ENCODE results near the gene ACOT11. TPM values are rescaled to one million over a fixed set of nuclear protein-coding genes. Genes with fewer than 3 reads are reported as not detected.

Gene ACOT11
- polyA plus RNA-seq, 1 donor (not counting 4 experiments of a cell fraction or from before 2014, with no cell fraction given), result 3.4 TPM

- no peaks in the 10 kb centered on the region for H3K79me2 ChIP-seq (ENCODE audit: control insufficient read depth, insufficient read depth, low read length)
- no peak for FAIRE-seq
- no peak overlapping the region for H2AFZ ChIP-seq (ENCODE audit: control insufficient read depth, low read length)
- H3K27ac ChIP-seq (ENCODE audit: control insufficient read depth, insufficient read depth, low read length), result no peak overlapping the region
- H3K4me2 ChIP-seq (ENCODE audit: control insufficient read depth, extremely low read depth, insufficient read depth, low read depth, low read length), result no peak overlapping the region
- no peak for TF ChIP-seq EZH2 (IDR thresholded peaks at IDR 0.05; ENCODE audit: low read length)
- no peak for TF ChIP-seq CTCF (optimal IDR thresholded peaks at IDR 0.05 in 1 of 3, IDR thresholded peaks at IDR 0.05 in 1 of 3, conservative IDR thresholded peaks at IDR 0.05 in 1 of 3; ENCODE audit: extremely low read depth in 1 of 3, insufficient read depth in 2 of 3, low read length in 3 of 3)
- no peaks in the 10 kb centered on the region for H3K9me3 ChIP-seq (ENCODE audit: control insufficient read depth, low read depth, low read length)
- peaks cover 14% of the 10 kb centered on the region for H3K4me1 ChIP-seq (ENCODE audit: control insufficient read depth, extremely low read depth, insufficient read depth, low read length)
- no peak overlapping the region for H3K9ac ChIP-seq (ENCODE audit: control insufficient read depth, extremely low read depth, insufficient read depth, low read length)
- no peak for DNase-seq (ENCODE audit: low read depth, low spot score)
- H4K20me1 ChIP-seq (ENCODE audit: control insufficient read depth, extremely low read depth, insufficient read depth, low read length), result no peaks in the 10 kb centered on the region
- no peak overlapping the region for H3K4me3 ChIP-seq (ENCODE audit: control insufficient read depth in 2 of 3, extremely low read depth in 1 of 3, insufficient read depth in 2 of 3, low read depth in 1 of 3, low read length in 3 of 3)
- no peaks in the 10 kb centered on the region for H3K9me1 ChIP-seq (ENCODE audit: control insufficient read depth, extremely low read depth, insufficient read depth, low read length)
- peaks cover 11% of the 10 kb centered on the region for H3K27me3 ChIP-seq (ENCODE audit: control insufficient read depth, extremely low read depth, insufficient read depth, low read length)
- H3K36me3 ChIP-seq (ENCODE audit: control insufficient read depth in 2 of 2, extremely low read depth in 1 of 2, insufficient read depth in 2 of 2, low read length in 2 of 2), result no peaks in the 10 kb centered on the region
- dilution Hi-C loops (cut with MboI; ENCODE audit: extremely low pct_ligation_motif_present, low sequenced_read_pairs), result no loop called here
Measured at GRCh38 chr1:54502342-54502741, 45.7 kb upstream of the ACOT11 start.

GRCh38 chr1:54506594-54506993 lies 41.4 kb upstream of the ACOT11 start:
- no peak overlapping the region for H3K4me3 ChIP-seq (ENCODE audit: control insufficient read depth in 2 of 3, extremely low read depth in 1 of 3, insufficient read depth in 2 of 3, low read depth in 1 of 3, low read length in 3 of 3)
- DNase-seq (ENCODE audit: low read depth, low spot score), result no peak
- H4K20me1 ChIP-seq (ENCODE audit: control insufficient read depth, extremely low read depth, insufficient read depth, low read length), result no peaks in the 10 kb centered on the region
- FAIRE-seq, result no peak
- no peak overlapping the region for H2AFZ ChIP-seq (ENCODE audit: control insufficient read depth, low read length)
- H3K36me3 ChIP-seq (ENCODE audit: control insufficient read depth in 2 of 2, extremely low read depth in 1 of 2, insufficient read depth in 2 of 2, low read length in 2 of 2), result no peaks in the 10 kb centered on the region
- no peak overlapping the region for H3K27ac ChIP-seq (ENCODE audit: control insufficient read depth, insufficient read depth, low read length)
- no peaks in the 10 kb centered on the region for H3K9me1 ChIP-seq (ENCODE audit: control insufficient read depth, extremely low read depth, insufficient read depth, low read length)
- TF ChIP-seq CTCF (optimal IDR thresholded peaks at IDR 0.05 in 1 of 3, IDR thresholded peaks at IDR 0.05 in 1 of 3, conservative IDR thresholded peaks at IDR 0.05 in 1 of 3; ENCODE audit: extremely low read depth in 1 of 3, insufficient read depth in 2 of 3, low read length in 3 of 3) (no peak), EZH2 (IDR thresholded peaks at IDR 0.05; ENCODE audit: low read length) (no peak)
- H3K4me1 ChIP-seq (ENCODE audit: control insufficient read depth, extremely low read depth, insufficient read depth, low read length), result no peaks in the 10 kb centered on the region
- dilution Hi-C loops (cut with MboI; ENCODE audit: extremely low pct_ligation_motif_present, low sequenced_read_pairs), result no loop called here
- H3K79me2 ChIP-seq (ENCODE audit: control insufficient read depth, insufficient read depth, low read length), result no peaks in the 10 kb centered on the region
- H3K9ac ChIP-seq (ENCODE audit: control insufficient read depth, extremely low read depth, insufficient read depth, low read length), result no peak overlapping the region
- no peak overlapping the region for H3K4me2 ChIP-seq (ENCODE audit: control insufficient read depth, extremely low read depth, insufficient read depth, low read depth, low read length)
- H3K9me3 ChIP-seq (ENCODE audit: control insufficient read depth, low read depth, low read length), result no peaks in the 10 kb centered on the region
- H3K27me3 ChIP-seq (ENCODE audit: control insufficient read depth, extremely low read depth, insufficient read depth, low read length), result peaks cover 5% of the 10 kb centered on the region
